Mesangial cell (primary cell): ENCODE data around the gene DHRS11. TPM values are rescaled to one million over a fixed set of nuclear protein-coding genes. Genes with fewer than 3 reads are reported as not detected.

Experiments used
- total RNA-seq: library from RNA; depleted of rRNA; stranded (reverse); fragments of >200 nt; gene quantifications from 2 replicates; pipeline ENCODE4 v1.2.3, GENCODE V29; 2015

The DHRS11 gene, protein sequence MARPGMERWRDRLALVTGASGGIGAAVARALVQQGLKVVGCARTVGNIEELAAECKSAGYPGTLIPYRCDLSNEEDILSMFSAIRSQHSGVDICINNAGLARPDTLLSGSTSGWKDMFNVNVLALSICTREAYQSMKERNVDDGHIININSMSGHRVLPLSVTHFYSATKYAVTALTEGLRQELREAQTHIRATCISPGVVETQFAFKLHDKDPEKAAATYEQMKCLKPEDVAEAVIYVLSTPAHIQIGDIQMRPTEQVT
- 10.6 and 10.8 TPM in 2 replicates for total RNA-seq

GRCh38 chr17:36591434-36592315 is at the start of gene DHRS11:
DHRS11 (plus strand) TSS chr17:36591879; CDS start chr17:36592010, 131 bp downstream.

DNA sequence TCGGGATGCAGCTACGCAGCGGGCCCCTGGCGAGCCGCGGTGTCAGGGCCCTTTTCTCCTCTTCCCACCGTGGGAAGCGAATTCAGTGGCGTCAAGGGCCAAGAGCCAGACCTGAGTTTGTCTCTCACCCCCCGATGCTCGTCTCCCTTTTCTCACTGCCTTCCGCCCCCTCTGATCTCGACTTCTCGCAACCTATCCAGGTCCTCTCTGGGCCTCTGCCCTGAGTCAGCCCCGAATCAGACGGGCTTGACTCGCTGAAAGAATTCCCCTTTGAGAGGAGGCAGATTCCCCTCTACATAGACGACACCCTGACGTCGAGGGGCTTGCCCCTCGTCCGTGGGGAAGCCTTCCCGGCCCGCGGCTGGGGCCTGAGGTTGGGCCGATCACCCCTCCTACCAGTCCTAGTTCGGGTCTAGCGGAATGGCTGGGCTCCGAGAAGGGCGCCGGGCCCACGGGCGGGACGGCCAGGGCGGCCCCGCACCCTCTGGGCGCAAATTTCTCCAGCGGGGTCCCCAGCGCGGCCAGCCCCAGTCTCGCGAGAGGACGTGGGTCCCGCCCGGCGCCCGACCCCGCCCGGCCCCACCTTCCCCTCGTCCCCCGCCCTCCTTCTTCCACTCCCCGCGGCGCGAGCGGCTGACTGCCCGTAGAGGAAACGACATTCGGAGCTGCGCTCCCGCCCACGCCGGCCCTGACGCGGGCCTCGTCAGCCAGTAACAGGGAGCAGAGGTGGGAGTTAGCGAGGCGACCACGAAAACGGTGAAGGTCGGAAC is 47.2 kb upstream of the DHRS11 start, which contains the start of gene GGNBP2:
Gene GGNBP2 (plus strand): TSS at position 613 of the 770 bp plus-strand sequence. CDS start 806 bp downstream, outside the sequence.

GRCh38 chr17:36601303-36602029 is 9.8 kb downstream of the DHRS11 start, which contains the start of gene MRM1:
MRM1 (plus strand) TSS chr17:36601583; CDS start chr17:36601811, 228 bp downstream.

Other genes starting within 250 kb of the DHRS11 start
- not detected in 2 replicates for gene TBC1D3H, start 203.4 kb upstream of the DHRS11 start, total RNA-seq
- gene ZNHIT3, start 105.2 kb upstream of the DHRS11 start, total RNA-seq: 33.5 and 38.1 TPM in 2 replicates
- 48.7 and 95.5 TPM in 2 replicates for gene MYO19, start 57.0 kb upstream of the DHRS11 start, total RNA-seq
- 4.6 and 9.9 TPM in 2 replicates for gene PIGW, start 56.9 kb upstream of the DHRS11 start, total RNA-seq
- 24.9 and 36.0 TPM in 2 replicates for gene GGNBP2, start 47.0 kb upstream of the DHRS11 start, total RNA-seq
- gene MRM1, start 9.7 kb downstream of the DHRS11 start, total RNA-seq: 5.5 and 11.1 TPM in 2 replicates